ENCODE data around the gene TK2.

TK2 gene

DNA sequence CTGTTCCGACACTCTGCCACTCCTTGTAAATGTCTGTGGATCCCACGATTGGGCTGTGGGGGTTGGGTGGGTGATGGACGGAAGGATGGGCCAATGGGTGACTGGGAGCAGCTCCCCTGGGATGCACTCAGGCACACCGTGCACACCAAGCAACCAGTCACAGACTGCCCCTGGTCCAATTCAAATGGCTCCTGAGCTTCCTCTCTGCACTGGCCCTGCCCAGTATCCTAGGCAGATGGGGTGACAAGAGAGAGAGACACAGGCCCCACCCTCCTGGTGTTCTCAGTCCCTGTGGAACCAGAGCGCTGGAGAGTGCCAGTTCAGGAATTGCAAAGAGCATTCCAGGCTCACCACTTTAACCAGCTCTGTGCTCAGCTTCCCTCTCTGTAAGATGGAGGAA, 90.0 kb downstream of the TK2 start:
- DNase-seq: no peak

DNA sequence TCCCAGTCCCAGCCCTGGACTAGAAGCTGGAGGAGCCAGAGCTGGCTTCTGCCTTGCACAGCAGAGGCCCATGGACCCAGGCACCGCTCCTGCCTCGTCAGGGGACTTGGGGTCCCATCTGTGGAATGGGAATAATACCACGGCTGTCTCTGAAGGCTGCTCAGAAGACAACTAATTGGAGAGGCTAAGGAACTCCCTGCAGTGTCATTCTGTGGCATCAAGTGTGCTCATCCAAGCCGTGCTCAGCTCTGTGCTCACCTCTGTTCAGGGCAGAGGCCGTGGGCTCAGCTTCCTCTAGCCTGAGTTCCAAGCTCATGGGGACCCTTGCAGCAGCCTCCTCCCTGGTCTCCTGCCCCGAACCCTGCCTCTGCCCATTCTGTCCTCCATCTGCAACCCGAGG, 91.1 kb downstream of the TK2 start:
- no peak for DNase-seq

DNA sequence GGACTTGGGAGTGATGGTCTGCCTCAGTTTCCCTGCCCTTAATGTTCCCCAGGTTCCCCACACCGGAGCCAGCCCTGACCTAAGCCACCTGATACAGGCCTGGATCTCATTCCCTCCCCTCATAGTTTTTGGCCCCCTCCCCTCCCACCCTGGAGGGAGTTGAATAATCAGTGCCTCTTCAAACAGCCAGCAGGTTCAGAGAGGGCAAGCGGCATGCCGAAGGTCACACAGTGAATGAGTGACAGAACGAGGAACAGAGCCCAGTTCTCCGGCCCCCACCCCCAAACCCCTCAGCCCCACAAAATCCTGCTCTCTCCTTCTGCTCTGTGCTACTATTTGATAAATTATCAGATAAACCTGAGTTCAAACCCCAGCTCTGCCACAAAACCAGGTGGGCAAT, 91.6 kb downstream of the TK2 start:
- no peak for DNase-seq

Data from CD4-positive, alpha-beta T cell treated with Interleukin-4 for 4 hours (primary cell).